Skeletal muscle satellite cell (primary cell): Measurements from ENCODE around the gene ITPKB.
"Not testable (repeated sequence)": the region's sequence is repeated elsewhere in the genome, so short reads cannot be mapped to it uniquely, and the experiment has no call there.

Source experiments
- H3K27me3 ChIP-seq: 2 replicates; pipeline ENCODE4 v1.7.0; 2013; ENCODE audit warnings: low read length; ENCODE audit not compliant: control insufficient read depth, insufficient read depth
- H3K36me3 ChIP-seq: 2 replicates; pipeline ENCODE4 v1.7.0; 2013; ENCODE audit warnings: mild to moderate bottlenecking, control low read depth, low read length; ENCODE audit not compliant: insufficient read depth
- H3K4me1 ChIP-seq: 2 replicates; pipeline ENCODE4 v1.7.0; 2013; ENCODE audit warnings: low read length; ENCODE audit not compliant: control insufficient read depth, insufficient read depth
- H3K4me2 ChIP-seq: 2 replicates; pipeline ENCODE4 v1.7.0; 2013; ENCODE audit warnings: mild to moderate bottlenecking, low read length
- H3K4me3 ChIP-seq: 2 replicates; pipeline ENCODE4 v1.7.0; 2013; ENCODE audit warnings: low read length
- H3K9ac ChIP-seq: 2 replicates; pipeline ENCODE4 v1.7.0; 2013; ENCODE audit warnings: mild to moderate bottlenecking, low read depth, low read length, moderate library complexity
- H3K9me3 ChIP-seq: replicated peaks from 2 replicates; pipeline ENCODE4 v1.7.0; 2013; ENCODE audit warnings: mild to moderate bottlenecking, control low read depth, low read length

The ITPKB gene

DNA sequence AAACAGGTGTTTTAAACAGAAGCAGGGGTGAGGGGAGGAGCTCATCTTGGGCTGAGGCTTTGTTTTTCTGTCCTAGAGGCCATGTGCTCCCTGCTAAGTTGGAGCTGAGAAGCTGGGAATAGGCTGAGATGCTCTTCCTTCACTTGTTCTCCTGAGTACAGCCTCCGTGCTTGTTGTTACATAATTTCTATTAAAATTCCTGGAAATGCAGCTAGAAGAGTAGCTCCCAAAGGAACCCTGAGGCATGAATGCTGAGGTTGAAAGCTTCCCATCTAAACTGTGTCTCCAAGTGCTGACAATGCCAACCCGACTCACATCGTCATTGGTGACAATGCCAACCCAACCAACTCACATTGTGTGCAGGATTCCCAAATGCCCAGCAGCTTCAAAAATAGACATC lies 12.6 kb upstream of the ITPKB start:
- Histone ChIP-seq H3K36me3 (no peaks in the 10 kb centered on the region), H3K4me2 (no peak overlapping the region), H3K4me3 (no peak overlapping the region), H3K4me1 (no peaks in the 10 kb centered on the region), H3K9ac (no peak overlapping the region), H3K27me3 (peaks cover 36% of the 10 kb centered on the region), H3K9me3 (no peaks in the 10 kb centered on the region)

DNA sequence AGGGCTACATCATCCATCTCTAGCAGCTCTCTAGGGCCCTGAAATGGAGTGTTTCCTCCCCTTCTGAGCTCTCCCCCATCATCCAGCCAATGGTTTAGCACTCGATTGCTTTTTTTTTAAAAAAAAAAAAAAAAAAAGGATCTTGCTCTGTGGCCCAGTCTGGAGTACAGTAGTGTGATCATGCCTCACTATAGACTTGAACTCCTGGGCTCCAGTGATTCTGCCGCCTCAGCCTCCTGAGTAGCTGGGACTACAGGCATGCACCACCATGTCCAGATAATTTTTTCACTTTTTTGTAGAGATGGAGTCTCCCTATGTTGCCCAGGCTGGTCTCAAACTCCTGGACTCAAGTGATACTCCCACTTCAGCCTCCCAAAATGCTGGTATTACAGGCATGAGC lies 12.1 kb upstream of the ITPKB start:
- Histone ChIP-seq H3K4me3 (no peak overlapping the region), H3K4me2 (no peak overlapping the region), H3K9ac (no peak overlapping the region), H3K4me1 (no peaks in the 10 kb centered on the region), H3K36me3 (no peaks in the 10 kb centered on the region), H3K27me3 (peaks cover 40% of the 10 kb centered on the region), H3K9me3 (no peaks in the 10 kb centered on the region)

DNA sequence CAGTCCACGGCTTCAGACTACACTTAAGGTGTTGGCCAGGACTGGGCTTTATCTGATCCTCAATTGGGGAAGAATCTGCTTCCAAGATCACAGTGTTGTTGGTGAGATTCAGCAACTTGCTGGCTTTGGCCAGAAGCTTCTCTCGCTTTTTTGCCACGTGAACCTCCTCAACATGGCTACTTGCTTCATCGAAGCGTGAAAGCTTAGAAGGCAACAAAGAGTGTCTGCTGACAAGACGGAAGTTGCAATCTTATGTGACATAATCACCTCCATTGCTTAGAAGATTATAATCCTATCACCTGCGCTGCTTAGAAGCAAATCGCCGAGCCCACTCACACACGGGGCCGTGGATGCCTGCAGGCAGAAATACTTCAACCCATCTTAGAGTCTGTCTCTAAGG lies 10.4 kb upstream of the ITPKB start:
- Histone ChIP-seq H3K4me1 (no peaks in the 10 kb centered on the region), H3K4me2 (no peak overlapping the region), H3K4me3 (no peak overlapping the region), H3K36me3 (no peaks in the 10 kb centered on the region), H3K27me3 (peaks cover 40% of the 10 kb centered on the region), H3K9ac (no peak overlapping the region), H3K9me3 (no peaks in the 10 kb centered on the region)

DNA sequence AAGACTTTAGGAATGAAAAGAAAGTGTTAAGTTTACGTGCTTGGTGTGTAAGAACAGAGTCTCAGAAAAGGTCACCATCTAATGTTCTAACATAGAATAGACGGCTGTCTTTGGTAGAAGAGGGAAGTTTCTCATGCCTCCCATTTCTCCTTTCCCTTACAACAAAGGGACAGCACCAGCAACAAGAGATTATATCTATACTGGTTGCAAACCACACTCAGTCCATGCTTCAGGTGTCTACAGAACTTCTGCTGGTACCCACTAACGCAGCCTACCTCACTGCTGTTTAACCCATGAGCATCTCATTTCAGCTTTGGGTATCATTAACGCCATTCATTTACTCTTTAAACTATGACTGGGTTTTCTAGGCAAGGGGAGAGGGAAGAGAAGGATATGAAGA lies 9.2 kb upstream of the ITPKB start:
- H3K4me2 ChIP-seq, result no peak overlapping the region
- no peaks in the 10 kb centered on the region for H3K4me1 ChIP-seq
- H3K4me3 ChIP-seq, result no peak overlapping the region
- H3K36me3 ChIP-seq, result no peaks in the 10 kb centered on the region
- no peaks in the 10 kb centered on the region for H3K9me3 ChIP-seq
- H3K9ac ChIP-seq, result no peak overlapping the region
- H3K27me3 ChIP-seq, result peaks cover 34% of the 10 kb centered on the region

DNA sequence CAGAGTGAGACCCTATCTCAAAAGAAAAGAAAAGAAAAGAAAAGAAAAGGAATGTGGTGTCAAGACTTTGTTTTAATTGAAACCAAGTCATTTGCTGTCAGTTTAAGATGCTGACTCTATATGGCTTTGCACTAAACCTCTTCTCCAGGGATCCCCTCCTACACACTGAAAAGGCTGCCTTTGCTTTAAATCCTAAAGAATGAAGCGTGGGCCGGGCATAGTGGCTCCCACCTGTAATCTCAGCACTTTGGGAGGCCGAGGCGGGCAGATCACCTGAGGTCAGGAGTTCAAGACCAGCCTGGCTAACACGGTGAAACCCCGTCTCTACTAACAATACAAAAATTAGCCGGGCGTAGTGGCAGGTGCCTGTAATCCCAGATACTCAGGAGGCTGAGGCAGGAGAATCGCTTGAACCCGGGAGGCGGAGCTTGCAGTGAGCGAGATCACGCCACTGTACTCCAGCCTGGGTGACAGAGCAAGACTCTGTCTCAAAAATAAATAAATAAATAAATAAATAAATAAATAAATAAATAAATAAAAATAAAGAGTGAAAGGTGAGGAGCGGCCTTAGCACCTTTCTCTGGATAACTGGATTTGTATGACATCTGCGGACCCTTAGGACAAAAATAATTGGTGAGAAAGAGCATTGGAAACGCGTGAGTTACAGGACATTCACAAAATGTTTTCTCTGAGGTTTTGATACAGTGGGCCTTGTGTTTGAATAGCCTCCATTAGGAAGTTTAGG lies 8.6 kb upstream of the ITPKB start:
- H3K9me3 ChIP-seq, H3K4me2 ChIP-seq, H3K9ac ChIP-seq, H3K36me3 ChIP-seq, H3K4me3 ChIP-seq, H3K4me1 ChIP-seq: not testable (repeated sequence)
- peaks cover 34% of the 10 kb centered on the region for H3K27me3 ChIP-seq

DNA sequence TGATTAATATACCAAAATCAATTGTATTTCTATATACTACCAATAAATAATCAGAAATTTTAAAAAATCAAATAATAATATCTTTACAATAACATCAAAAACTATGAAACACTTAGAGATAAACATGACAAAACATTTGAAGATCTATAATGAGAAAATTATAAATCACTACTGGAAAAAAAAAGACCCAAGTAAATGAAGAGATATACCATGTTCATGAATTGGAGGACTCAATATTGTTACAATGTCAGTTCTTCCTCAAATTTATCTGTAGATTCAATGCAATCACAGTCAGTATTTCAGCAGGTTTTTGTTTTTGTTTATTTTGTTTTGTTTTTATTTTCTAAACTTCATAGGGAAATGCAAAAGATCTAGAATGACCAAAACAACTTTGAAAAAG lies 4.2 kb upstream of the ITPKB start:
- Histone ChIP-seq H3K4me3 (no peak overlapping the region), H3K4me2 (no peak overlapping the region), H3K9me3 (no peaks in the 10 kb centered on the region), H3K36me3 (no peaks in the 10 kb centered on the region), H3K27me3 (peaks cover 10% of the 10 kb centered on the region), H3K9ac (no peak overlapping the region), H3K4me1 (peaks cover 6% of the 10 kb centered on the region)

DNA sequence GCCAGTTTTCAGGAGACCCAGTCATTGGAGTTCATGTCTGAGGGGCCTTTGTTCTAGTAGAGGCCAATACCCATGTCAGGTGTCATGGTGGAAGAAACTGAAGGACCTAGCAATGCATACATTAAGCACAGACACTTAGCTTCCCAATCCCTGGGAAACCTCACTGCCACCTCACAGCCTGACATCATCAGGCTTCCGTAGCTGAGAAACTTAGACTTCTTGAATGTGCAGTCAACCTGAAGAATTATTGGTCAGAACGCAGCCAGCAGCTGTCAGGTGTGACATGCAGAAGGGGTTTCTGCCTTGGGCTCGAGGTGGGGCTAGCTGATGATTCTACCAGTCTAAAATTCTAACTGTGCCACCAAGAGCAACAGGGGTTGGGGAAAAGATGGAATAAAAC lies 1.9 kb upstream of the ITPKB start:
- H3K4me2 ChIP-seq, result no peak overlapping the region
- H3K27me3 ChIP-seq, result no peaks in the 10 kb centered on the region
- no peaks in the 10 kb centered on the region for H3K9me3 ChIP-seq
- no peaks in the 10 kb centered on the region for H3K36me3 ChIP-seq
- no peak overlapping the region for H3K9ac ChIP-seq
- no peak overlapping the region for H3K4me3 ChIP-seq
- peaks cover 10% of the 10 kb centered on the region for H3K4me1 ChIP-seq

DNA sequence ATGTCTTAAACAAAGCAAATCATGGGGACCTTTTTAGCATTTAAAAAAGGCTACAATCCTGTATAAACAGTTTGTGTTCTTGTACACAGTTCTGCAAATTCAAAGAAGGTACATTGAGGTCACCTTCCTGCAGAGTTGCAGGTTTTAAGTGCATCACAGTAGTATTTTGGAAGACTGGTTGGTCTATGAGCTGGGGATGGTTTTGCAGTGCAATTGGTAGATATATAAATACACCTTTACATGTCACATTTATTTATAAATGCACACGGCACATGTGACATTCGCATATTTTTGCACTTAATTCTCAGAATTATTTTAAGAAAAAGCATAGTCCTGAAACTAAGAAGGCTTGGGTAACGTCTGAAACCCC lies 599 bp upstream of the ITPKB start:
- Histone ChIP-seq H3K4me1 (peaks cover 10% of the 10 kb centered on the region), H3K27me3 (no peaks in the 10 kb centered on the region), H3K4me3 (peak overlapping the region; percentile 80), H3K9ac (peak overlapping the region; percentile 77), H3K4me2 (peak overlapping the region; percentile 100), H3K36me3 (no peaks in the 10 kb centered on the region), H3K9me3 (no peaks in the 10 kb centered on the region)

DNA sequence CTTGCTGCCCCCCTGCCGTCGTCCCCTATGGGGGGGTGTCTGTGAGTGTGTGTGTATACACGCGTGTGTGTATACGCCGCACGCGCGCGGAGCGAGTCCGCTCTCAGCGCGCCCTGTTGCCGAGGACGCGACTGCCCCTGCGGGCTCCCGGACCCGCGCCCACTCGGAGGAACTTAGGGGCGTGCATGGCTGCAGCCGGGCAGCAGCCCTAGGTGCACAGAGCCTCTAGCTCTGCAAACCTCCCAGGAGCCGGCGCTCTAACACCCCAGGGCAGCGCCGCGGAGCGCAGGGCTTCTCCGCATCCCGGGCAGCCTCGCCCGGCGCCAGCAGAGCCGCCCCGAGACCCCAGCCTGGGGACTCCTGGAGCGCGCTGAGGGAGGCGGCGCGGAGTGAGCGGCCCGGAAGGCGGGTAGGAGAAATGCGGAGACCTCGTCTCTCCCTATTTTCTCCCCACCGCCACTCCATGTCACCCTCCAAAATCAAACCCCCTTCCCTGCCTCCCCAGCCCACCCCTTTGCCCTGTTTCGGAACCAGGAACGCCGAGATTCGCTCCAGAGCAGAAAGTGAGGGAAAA lies 574 bp downstream of the ITPKB start:
- H3K36me3 ChIP-seq, result no peaks in the 10 kb centered on the region
- no peaks in the 10 kb centered on the region for H3K9me3 ChIP-seq
- H3K4me1 ChIP-seq, result peaks cover 10% of the 10 kb centered on the region
- H3K27me3 ChIP-seq, result no peaks in the 10 kb centered on the region
- peak overlapping the region; percentile 100 for H3K4me2 ChIP-seq
- H3K4me3 ChIP-seq, result peak overlapping the region; percentile 80
- peak overlapping the region; percentile 77 for H3K9ac ChIP-seq

DNA sequence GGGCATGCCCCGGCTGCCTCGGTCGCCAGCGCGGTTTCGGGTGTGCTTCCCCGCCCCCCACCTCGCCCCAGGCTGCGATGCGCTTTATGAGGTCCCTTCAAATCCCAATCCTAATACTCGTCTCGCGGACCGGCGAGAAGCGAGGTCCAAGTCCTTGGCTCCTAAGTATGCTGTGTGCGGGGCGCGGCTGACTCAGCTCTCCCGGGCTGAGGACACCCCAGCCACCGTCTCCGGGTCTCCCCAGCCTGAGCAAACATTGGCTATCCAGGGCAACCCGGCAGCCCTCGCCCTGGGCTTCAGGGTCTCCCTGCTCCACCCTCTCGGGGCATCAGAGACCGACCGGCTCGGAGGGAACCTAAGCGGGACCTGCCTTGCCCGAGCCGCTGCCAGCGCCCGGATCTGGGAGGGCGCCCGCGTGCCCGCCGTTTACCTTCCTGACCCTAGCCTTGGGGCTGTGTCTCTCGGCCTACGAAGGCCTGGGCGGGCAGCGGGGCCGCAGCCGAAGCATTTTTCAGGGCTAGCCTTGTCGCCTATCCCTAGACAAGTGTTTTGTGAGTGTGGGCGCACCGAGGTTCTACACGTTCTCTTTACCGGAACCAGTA lies 1.2 kb downstream of the ITPKB start:
- peak overlapping the region; percentile 77 for H3K9ac ChIP-seq
- peaks cover 10% of the 10 kb centered on the region for H3K4me1 ChIP-seq

DNA sequence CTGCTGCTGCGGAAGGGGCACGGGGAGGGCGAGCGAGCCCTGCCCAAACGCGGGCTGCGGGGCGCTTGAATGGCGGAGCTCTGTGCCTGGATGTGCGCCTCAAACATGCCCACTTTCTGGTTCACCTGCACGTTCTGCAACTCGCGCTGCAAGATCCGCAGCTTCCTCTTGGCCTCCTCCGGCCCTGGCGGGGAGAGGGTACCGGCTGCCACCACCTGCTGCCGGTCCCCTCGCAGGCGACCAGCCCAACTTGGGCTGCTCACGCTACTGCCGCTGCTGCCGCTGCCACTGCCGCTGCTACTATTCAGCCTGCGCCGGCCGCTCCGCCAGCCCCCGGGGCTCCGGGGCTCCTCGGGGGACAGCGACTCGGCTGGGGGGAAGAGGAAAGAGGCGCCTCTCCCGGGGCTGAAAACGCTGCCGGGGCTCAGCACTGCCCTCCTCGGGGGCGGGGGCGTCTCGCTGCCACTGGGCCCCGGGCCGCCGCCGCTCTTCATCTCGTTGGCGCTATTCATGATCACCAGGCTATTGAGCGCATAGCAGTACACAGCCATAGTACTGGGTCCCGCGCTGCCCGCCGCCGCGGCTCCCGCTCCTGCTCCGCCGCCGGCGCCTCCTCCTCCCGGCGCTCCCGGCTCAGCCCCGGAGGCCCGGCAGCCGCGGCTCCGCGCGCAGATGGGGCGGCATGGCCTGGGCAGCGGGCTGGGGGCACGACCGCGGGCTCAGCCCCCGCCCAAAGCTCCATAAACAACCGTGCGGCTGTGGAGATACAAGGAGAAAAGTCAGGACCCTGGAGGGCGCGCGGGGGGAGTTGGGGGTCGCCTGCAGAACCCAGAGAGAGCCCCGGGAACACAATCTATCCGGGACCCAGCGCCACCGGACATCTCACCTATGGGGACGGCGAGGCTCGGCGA lies 1.9 kb downstream of the ITPKB start:
- Histone ChIP-seq H3K4me3 (peak overlapping the region; percentile 80), H3K4me1 (peaks cover 10% of the 10 kb centered on the region), H3K9ac (peak overlapping the region; percentile 77)

More for the DNA sequence above, 1.2 kb downstream of the ITPKB start:
- Histone ChIP-seq H3K4me2 (peak overlapping the region; percentile 100), H3K9me3 (no peaks in the 10 kb centered on the region), H3K36me3 (no peaks in the 10 kb centered on the region), H3K4me3 (peak overlapping the region; percentile 80), H3K27me3 (no peaks in the 10 kb centered on the region)

More for the DNA sequence above, 1.9 kb downstream of the ITPKB start:
- Histone ChIP-seq H3K9me3 (no peaks in the 10 kb centered on the region), H3K27me3 (no peaks in the 10 kb centered on the region), H3K4me2 (peak overlapping the region; percentile 100), H3K36me3 (no peaks in the 10 kb centered on the region)
